HG03280 (cell line): ENCODE measurements around the gene ZMYND8.
"Not testable (repeated sequence)": the region's sequence is repeated elsewhere in the genome, so short reads cannot be mapped to it uniquely, and the experiment has no call there.

Experiments
- ATAC-seq: cut with Tn5 transposase; IDR thresholded peaks from one replicate; pipeline ENCODE4 v1.9.1; 2021; ENCODE audit warnings: mild to moderate bottlenecking, moderate library complexity; ENCODE audit not compliant: unreplicated experiment

The ZMYND8 gene

DNA sequence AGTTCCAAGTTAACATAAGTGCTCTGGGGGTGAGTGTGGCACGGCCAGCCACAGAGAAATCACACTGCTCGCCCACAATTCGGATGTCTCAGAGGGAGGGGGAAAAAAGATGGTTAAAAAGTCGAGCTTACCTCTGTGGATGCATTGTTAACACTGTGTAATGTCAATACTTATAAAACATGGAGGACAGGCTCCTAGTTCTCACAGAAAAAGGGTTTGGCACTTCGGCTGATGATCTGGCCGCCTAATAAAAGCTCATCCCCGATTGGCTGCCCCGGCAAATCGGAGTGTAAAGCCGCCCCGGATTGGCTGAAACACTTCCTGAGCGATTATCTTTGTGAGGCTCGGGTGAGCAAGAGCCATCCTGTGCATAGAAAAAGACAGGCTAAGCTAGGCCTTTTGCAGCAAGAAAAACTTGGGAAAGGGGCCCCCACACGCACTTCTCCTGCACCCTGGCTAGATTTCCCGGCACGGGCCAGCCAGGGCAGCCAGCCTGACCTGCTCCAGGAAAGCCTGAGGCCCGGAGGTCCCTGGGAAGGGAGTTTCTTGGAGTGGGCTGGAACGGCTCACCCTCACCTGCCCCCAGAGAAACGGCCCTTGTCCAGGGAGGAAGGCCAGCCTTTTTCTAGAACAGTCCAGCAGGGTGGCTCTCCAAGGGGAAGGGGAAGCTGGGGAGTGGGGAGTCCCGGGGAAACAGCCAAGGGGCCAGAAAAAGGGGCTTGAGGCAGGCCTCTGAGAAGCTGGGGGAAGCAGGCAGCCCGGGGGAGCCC lies at the start of gene ZMYND8:
ZMYND8 (minus strand) TSS at position 174 of the 770 bp plus-strand sequence; CDS start at position 145, 29 bp downstream.
- peak; percentile 46 for ATAC-seq

DNA sequence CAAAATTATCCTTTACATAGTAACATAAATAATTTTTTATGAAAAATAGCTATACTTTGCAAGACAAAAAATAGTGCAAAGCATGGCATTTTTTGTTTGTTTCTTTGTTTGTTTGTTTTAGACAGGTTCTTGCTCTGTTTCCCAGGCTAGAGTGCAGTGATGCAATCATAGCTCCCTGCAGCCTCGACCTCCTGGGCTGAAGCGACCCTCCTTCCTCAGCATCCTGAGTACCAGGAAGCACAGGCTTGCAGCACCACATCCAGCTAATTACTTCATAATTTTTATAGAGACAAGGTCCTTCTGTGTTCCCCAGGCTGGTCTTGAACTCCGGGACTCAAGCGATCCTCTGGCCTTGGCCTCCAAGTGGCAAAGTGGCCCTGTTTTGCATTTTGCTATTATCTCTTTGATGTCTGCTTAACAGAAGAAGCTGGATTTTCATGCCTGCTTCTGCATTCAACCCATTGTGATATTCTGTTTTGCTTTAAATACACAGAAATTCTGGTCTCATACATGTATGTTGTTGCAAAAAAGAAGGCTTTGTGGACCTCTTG lies 49.4 kb upstream of the ZMYND8 start:
- no peak for ATAC-seq

DNA sequence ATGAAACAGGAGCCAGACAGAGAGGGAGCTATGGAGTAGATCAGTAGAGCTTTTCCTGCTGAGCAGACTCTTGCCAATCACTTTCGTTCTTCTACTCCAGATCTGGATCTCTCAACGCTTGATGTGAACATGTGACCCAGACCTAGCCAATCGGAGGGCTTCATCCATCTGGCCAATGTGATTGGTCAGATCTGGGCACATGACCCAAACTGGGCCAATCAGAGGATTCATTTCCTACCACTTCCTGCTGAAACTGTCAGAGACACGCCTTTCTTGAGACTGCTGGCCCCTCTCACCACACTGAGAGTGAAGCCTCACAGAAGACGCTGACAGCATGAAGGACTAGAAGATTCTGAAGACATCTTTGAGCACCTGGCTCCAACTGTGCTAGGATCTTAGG lies 44.2 kb upstream of the ZMYND8 start:
- no peak for ATAC-seq

DNA sequence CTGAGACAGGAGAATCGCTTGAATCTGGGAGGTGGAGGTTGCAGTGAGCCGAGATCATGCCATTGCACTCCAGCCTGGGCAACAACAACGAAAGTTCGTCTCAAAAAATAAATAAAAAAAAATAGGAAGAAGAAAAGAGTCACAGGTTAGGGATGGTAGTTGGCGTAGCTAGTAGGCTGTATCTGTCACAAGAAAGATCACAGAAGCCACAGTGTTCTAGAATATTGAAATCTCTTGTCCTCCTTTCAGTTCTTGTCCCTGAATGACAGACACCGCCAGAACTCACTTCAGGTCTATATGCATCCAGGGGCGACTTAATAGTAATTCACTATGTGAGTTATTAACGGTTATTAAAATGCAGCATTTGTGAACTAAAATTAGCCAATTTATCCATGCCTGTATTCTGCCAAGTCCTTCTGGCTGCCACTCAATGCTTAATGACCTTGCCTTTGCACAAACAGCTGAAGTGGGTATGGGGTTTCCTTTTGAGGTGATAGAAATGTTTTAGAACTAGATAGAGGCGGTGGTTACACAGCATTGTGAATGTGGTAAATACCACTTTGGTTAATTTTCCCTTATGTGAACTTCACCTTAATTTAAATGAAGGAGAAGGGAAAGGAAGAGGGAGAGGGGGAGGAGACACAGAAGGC lies 41.3 kb upstream of the ZMYND8 start:
- no peak for ATAC-seq

DNA sequence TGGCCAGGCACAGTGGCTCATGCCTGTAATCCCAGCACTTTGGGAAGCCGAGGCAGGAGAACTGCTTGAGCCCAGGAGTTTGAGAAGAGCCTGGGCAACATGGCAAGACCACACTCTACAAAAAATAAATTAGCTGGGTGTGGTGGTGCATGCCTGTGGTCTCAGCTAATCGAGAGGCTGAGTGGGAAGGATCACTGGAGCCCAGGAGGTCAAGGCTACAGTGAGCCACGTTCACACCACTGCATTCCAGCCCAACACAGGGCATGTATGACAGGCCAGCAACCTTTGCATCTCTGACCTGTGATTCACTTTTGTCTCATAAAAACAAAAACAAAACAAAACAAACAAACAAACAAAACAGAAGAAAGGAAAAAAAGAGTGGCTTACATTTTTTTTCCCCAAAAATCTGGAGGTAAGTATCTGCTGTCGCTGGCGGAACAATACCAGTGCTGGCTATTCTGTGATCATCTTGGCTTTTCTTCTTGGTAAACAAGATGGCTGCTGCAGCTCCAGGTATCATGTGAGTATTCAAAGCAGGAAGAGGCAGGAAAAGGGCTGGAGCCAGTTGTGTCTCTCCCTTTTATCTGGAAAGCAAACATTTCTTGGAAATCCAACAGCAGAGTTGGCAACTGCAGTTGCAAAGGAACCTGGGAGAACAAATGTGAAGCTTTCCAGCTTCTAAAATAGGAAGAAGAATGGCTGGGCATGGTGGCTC lies 40.4 kb upstream of the ZMYND8 start:
- no peak for ATAC-seq

DNA sequence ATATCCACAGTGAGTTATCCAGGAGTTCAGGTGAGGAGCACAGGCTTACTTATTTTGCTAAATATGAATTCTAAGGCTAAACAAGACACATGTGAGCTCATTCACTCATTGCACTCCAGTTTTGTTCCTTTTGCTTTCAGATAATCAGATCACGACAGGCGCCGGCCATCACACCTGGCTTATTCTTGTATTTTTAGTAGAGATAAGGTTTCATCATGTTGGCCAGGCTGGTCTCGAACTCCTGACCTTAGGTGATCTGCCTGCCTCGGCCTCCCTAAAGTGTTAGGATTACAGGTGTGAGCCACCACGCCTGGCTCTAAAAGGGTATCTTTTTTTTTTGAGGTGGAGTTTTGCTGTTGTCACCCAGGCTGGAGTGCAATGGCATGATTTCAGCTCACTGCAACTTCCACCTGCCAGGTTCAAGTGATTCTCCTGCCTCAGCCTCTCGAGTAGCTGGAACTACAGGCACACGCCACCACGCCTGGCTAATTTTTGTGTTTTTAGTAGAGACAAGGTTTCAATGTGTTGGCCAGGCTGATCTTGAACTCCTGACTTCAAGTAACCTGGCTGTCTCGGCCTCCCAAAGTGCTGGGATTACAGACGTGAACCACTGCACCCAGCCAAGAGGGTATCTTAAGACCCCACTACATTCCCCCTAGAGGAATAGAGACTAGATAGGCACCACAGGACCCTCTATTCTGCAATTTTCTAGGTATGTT lies 37.5 kb upstream of the ZMYND8 start:
- ATAC-seq, result not testable (repeated sequence)

DNA sequence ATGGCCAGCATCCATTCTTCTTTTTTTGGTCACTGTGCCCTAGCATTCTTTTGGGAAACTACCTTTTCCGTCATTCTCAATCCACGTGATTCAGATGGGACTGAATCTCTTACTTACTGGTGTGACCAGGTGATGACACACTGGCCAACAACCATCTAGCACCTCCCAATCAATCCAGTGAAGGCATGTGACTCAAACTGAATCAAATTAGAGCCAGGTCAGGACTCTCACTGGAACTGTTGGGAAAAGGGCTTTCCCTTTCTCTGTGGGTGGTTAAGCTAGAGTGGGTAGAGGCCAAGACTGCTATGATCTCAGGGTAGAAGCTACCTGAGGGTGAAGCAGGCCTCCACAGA lies 36.2 kb upstream of the ZMYND8 start:
- no peak for ATAC-seq

DNA sequence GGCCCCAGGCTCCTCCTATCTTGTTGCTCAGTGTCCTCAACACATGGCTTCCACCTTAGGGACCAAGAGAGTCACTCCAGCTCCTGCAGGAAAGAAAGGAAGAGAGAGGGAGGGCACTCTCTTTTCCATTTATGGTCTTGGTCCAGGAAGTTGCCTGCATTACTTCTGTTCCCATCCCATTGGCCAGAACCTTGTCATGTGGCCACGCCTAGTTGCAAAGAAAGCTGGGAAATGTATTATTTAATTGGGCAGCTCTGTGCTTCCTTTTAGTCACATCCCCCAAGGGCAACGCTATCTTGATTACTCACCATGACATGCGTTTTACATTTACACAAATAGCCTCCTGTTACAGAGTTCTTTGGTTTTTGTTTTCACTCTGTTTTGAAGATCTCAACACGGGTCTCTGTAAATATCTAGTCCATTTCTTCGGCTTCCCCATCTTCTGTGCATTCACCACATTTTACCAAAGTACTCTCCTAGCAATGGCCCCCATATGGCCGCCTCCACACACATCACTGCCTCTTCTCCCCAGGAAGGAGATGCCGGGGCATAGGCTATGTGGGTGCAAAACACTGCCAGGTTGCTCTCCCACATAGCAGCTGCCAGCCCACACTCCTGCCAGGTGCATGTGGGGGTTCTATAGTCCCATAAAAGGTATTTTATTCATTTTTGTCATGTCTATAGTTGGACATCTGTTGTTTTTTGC lies 35.7 kb upstream of the ZMYND8 start:
- no peak for ATAC-seq

DNA sequence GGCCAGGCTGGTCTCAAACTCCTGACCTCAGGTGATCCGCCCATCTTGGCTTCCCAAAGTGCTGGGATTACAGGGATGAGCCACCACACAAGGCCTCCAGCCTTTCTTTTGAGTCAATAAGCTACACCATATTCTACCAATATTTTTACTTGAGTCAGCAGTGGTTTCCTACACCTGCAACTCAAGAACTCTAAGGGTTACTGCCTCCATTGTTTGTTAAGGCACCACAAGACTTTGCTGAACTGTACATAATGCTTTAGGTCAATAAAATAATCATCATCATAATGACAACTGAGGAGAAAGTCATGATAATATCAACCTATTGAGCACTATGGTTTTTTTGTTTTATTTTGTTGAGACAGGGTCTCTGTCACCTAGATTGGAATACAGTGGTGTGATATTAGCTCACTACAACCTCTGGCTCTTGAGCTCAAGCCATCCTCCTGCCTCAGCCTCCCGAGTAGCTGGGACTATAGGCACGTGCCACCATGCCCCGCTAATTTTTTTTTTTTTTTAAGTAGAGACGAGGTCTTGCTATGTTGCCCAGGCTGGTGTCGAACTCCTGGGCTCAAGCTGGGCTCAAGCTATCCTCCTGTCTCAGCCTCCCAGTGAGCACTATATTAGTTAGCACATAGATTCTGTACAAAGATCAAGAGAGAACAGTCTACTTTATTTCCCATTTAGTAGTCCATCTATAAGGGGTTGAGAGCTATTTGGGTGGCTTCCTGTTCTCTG lies 34.9 kb upstream of the ZMYND8 start:
- no peak for ATAC-seq

DNA sequence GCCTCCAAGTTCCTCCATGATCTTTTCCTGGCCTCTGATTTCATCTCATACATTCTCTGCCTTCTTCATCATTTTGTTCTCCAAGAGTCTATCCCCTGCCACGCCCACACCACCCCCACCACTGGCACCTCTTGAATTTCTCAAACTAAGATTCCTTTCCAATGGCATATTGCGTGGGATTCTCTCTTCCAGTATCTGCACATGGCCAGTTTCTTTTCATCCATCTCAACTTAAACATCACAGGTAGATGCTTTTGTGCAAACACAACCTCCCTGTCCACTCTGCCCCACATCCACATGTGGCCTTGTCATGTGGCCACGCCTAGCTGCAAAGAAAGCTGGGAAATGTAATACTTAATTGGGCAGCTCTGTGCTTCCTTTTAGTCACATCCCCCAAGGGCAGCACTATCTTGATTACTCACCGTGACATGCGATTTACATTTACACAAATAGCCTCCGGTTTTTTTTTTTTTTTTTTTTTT lies 33.4 kb upstream of the ZMYND8 start:
- no peak for ATAC-seq

DNA sequence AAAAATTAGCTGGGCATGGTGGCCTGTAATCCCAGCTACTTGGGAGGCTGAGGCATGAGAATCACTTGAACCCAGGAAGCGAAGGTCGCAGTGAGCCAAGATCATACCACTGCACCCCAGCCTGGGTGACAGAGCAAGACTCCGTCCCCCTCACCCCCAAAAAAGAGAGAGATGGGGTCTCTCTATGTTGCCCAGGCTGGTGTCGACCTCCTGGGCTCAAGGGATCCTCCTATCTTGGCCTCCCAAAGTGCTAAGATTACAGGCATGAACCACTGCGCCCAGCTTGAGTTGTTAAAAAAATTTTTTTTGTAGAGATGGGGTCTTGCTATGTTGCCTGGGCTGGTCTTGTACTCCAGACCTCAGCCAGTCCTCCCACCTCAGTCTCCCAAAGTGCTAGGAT lies 29.5 kb upstream of the ZMYND8 start:
- ATAC-seq, result not testable (repeated sequence)

DNA sequence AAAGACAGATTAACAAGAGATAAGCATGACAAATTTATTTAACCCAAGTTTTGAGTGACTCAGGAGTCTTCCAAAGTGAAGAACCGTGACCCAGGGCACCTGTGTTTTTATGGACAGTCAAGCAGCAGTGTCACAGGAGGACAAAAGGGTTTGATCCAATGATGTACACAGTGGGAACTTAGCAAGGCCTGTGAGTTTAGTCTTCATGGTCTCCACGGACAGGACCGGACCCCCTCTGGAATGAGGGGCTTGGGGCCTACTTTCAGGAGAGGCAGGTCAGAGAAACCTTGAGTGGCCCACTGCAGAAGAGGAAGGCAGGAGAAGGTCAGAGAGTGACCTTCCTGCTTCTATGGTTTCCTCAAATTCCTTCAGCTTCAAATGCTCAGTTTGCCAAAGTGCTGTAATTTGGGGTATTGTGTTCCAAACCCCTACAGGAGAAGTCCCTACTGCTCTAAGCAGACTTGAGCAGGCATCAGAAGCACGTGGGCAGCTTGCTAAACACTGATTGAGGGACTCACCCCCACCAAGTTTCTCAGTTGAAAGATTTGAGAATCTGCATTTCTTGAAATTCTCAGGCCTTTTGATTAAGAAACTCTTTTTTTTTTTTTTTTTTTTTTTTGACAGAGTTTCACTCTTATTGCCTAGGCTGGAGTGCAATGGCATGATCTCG lies 26.4 kb upstream of the ZMYND8 start:
- ATAC-seq, result no peak

DNA sequence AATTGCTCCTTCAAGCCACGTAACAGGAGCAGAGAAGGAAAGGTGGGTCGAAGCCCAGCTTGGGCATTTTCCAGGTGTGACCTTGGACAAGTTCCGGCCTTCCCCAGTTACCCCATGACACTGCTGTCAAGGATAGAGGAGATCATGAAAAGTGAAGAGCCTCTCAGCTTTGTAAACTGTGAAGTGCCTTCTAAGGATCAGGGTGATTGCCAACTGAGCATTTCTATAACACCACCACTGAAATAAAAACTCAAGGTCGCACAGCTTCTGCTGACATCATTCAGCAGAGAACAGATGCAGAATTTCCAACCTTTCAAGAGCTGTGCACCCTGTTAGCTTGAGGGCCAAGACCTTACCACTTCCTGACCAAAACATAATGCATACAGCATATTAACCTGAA lies 24.0 kb upstream of the ZMYND8 start:
- no peak for ATAC-seq

DNA sequence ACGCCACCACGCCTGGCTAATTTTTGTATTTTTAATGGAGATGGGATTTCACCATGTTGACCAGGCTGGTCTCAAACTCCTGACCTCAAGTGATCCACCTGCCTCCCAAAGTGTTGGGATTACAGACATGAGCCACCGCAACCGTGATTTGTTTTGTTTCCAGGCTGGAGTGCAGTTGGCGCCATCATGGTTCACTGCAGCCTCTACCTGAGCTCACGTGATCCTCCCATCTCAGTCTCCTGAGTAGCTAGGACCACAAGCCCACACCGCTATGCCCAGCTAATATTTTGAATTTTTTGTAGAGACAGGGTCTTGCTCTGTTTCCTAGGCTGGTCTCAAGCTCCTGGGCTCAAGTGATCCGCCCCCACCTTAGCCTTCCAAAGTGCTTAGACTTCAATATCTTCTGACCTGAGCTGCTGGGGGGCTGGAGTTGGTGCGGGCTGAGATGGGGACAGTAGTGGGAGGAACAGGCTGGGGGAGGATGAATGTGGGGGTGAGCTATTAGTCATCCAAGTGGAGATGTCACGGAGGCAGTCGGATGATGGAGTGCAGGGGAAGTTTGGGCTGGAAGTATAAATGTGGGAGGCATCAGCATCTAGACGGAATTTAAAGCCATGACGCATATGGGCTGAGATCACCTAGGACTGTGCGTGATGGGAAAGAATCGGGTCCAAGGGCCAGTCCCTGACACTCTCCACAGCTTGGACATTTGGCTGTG lies 23.1 kb upstream of the ZMYND8 start:
- ATAC-seq, result no peak

DNA sequence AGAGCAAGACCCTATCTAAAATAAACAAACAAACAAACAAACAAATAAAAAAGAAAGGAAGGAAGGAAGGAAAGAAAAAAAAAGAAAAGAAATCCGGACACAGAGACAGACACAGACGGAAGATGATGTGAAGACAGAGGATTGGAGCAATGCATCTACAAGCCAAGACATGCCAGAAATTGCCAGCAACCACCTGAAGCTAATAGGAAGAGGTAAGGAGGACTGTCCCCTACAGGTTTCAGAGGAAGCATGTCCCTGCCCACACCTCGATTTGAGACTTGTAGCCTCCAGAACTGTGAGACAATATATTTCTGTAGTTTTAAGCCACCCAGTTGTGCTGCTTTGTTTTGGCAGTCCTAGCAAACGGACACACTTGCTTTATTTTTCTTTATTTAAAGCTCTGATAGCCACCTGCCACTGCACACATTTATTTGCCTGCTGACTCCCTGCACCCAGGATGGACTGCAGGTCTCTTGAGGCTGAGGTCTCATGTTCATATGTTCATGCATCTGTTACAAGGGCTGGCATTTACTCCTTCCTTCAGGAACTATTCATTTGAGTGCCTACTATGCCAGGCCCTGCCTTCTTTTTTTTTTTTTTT lies 20.7 kb upstream of the ZMYND8 start:
- ATAC-seq, result no peak

DNA sequence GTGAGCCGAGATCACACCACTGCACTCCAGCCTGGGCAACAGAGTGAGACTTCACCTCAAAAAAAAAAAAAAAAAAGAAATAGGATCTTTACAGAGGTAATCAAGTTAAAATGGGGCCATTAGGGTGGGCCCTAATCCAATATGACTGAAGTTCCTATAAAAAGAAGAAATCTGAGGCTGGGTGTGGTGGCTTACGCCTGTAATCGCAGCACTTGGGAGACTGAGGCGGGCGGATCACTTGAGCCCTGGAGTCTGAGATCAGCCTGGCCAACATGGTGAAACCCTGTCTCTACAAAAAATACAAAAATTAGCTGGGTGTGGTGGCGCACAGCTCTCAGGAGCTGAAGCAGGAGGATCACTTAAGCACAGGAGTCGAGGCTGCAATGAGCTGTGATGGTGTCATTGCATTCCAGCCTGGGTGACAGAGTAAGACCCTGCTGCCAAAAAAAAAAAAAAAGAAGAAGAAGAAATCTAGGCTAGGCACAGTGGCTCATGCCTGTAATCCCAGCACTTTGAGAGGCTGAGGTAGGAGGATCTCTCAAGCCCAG lies 19.7 kb upstream of the ZMYND8 start:
- ATAC-seq, result not testable (repeated sequence)

DNA sequence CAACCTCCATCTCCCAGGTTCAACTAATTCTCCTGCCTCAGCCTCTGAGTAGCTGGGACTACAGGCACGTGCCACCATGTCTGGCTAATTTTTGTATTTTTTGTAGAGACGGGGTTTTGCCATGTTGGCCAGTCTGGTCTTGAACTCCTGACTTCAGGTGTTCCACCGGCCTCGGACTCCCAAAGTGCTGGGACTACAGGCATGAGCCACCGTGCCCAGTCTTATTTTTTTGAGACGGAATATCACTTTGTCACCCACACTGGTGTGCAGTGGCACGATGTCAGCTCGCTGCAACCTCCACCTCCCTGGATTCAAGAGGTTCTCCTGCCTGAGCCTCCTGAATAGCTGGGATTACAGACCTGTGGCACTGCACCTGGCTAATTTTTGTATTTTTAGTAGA lies 17.6 kb upstream of the ZMYND8 start:
- ATAC-seq, result not testable (repeated sequence)
